Thoracic aorta (tissue), 2 donors: ENCODE results near the gene YBX2. TPM values are rescaled to one million over a fixed set of nuclear protein-coding genes. Genes with fewer than 3 reads are reported as not detected.
A peak's percentile ranks its signal among the peaks of the same experiment; 100 is the strongest.
"Not testable (repeated sequence)": the region's sequence is repeated elsewhere in the genome, so short reads cannot be mapped to it uniquely, and the experiment has no call there.

ENCODE experiments used
- ATAC-seq: fragments of 150-250 bp; one replicate; pipeline ENCODE4 v1.8.0; 2017; ENCODE audit warnings: low read depth; ENCODE audit not compliant: insufficient number of reproducible peaks, low FRiP score
- DNase-seq: peaks from one replicate; pipeline ENCODE4 v3.0.0-alpha.2; 2020; ENCODE audit warnings: low spot score
- H3K27ac ChIP-seq, 2 donors: fragments of 200-600 bp; sonication (generic); 1 replicate in 1 of 2; 2 replicates in 1 of 2; pipeline ENCODE4 v1.5.1; 2016; ENCODE audit warnings: mild to moderate bottlenecking in 2 of 2, moderate library complexity in 2 of 2
- H3K27me3 ChIP-seq: fragments of 200-600 bp; sonication (generic); replicated peaks from 2 replicates; pipeline ENCODE4 v1.6.0; 2016; ENCODE audit warnings: mild to moderate bottlenecking; ENCODE audit not compliant: insufficient read depth
- H3K36me3 ChIP-seq: fragments of 200-600 bp; sonication (generic); one replicate; pipeline ENCODE4 v1.5.1; 2016
- H3K4me1 ChIP-seq, 2 donors: fragments of 200-600 bp; sonication (generic); 1 replicate in 1 of 2; 2 replicates in 1 of 2; pipeline versions ENCODE4 v1.5.1 to v1.6.0; 2016; ENCODE audit warnings: low read depth in 2 of 2, mild to moderate bottlenecking in 1 of 2; ENCODE audit not compliant: control insufficient read depth in 1 of 2
- H3K4me3 ChIP-seq: fragments of 200-600 bp; sonication (generic); 2 replicates; pipeline ENCODE4 v1.5.1; 2016; ENCODE audit warnings: mild to moderate bottlenecking
- H3K9me3 ChIP-seq: fragments of 200-600 bp; sonication (generic); 2 replicates; pipeline ENCODE4 v1.5.1; 2016
- total RNA-seq, 2 donors: library from RNA; depleted of rRNA; stranded (reverse); fragments of >200 nt; gene quantifications; one replicate each; pipeline versions ENCODE4 v1.1.0 to v1.2.3, GENCODE V29; 2016
- TF ChIP-seq, protein P1 (sequence below): fragments of 200-600 bp; sonication (generic); IDR thresholded peaks from one replicate; pipeline ENCODE4 v1.5.1; 2019; ENCODE audit warnings: antibody characterized with exemption

YBX2 gene
- total RNA-seq, 2 donors from 2014 or later = not detected

DNA sequence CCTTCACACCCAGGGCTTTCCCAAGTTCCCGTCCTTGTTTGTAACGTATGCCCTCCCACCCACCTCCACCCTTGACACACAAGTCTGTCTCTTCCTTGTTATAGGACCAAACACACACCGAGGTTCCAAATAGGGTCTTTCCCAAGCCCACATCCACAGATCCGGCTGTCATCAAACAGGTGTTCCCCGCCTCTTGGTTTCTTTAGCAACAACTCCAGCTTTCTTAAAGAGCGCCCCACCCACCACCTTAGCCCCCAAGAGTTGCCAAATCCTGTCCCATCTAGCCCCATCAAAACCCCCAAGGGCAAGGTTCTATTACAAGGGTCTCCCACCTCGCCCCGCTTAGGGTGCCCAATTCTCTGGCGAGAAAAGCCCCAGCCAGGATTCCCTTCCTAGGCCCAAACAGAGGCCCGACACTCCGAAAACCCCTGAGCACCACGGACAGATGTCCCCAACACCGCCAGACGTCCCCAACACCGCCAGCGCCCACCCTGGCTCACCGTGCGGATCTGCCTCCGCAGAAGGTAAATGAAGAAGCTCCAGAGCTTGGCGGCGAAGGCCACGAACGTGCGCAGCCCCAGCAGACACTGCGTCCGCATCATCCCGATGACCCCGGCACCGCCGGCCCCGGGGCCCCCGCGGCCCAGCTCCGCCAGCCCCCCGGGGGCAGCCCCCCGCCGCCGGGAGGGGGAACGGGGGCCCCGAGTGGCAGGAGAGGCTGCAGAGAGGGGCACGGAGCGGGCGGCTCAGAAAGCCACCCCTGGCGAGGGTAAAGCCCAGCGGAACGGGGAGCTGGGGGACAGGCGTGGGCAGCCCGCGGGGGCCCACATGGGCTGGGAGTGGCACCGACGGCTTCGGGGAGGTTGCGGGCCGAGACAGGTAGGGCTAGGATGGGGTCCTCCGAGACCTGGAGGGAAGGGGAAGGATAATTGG is 43.5 kb downstream of the YBX2 start:
- ATAC-seq (no peak), DNase-seq (no peak)
- H3K4me3 ChIP-seq = peak overlapping the region; percentile 98
- no peaks in the 10 kb centered on the region for H3K9me3 ChIP-seq
- peak overlapping the region; percentile 99 for H3K27ac ChIP-seq
- TF ChIP-seq, protein P1, sequence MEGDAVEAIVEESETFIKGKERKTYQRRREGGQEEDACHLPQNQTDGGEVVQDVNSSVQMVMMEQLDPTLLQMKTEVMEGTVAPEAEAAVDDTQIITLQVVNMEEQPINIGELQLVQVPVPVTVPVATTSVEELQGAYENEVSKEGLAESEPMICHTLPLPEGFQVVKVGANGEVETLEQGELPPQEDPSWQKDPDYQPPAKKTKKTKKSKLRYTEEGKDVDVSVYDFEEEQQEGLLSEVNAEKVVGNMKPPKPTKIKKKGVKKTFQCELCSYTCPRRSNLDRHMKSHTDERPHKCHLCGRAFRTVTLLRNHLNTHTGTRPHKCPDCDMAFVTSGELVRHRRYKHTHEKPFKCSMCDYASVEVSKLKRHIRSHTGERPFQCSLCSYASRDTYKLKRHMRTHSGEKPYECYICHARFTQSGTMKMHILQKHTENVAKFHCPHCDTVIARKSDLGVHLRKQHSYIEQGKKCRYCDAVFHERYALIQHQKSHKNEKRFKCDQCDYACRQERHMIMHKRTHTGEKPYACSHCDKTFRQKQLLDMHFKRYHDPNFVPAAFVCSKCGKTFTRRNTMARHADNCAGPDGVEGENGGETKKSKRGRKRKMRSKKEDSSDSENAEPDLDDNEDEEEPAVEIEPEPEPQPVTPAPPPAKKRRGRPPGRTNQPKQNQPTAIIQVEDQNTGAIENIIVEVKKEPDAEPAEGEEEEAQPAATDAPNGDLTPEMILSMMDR = no peak
- H3K36me3 ChIP-seq = peaks cover 18% of the 10 kb centered on the region
- H3K4me1 ChIP-seq = peaks cover 18 to 36% of the 10 kb centered on the region in 2 donors
- no peaks in the 10 kb centered on the region for H3K27me3 ChIP-seq

DNA sequence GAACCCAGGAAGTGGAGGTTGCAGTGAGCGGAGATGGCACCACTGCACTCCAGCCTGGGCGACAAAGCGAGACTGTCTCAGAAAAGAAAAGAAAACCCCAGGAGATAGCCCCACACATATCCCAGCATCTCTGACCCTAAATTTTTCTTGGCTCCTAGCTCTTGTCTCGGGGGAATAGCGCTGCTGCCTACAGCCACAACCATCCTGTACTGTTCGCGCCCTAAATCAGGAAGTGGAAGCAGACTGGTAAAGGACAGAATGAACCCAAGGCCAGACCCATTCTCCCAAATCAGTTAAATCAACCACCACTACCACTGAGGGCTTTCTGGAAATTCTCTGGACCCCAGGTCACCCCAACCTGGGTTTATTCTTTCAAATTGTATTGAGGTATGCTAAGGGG is 44.6 kb downstream of the YBX2 start:
- Histone ChIP-seq H3K4me1 (peaks cover 18 to 36% of the 10 kb centered on the region in 2 donors), H3K9me3 (no peaks in the 10 kb centered on the region), H3K27me3 (no peaks in the 10 kb centered on the region), H3K27ac (no peak overlapping the region), H3K36me3 (peaks cover 16% of the 10 kb centered on the region), H3K4me3 (peak overlapping the region; percentile 98)
- DNase-seq (no peak), ATAC-seq (no peak)
- TF ChIP-seq, protein P1 = no peak

DNA sequence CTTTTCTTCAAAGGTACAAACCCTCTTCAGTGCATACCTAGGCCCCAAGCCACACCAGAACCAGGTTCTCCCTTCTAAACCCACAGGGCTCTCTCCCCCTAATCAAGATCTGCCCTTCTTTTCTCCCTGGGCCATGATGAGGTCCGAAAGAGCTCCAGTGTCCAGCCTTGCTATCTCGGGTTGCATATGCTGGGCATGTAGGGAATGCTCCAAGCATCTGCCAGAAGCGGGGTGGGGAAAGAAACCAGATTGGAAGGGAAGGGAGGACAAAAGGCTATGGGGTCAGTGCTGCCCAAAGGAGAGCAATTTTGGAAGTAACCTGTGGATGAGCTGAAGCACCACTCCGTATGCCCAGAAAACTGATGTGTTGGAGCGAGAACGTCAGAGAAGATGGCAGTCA is 45.2 kb downstream of the YBX2 start:
- Histone ChIP-seq H3K9me3 (no peaks in the 10 kb centered on the region), H3K4me1 (peaks cover 18 to 36% of the 10 kb centered on the region in 2 donors), H3K27me3 (no peaks in the 10 kb centered on the region), H3K4me3 (no peak overlapping the region), H3K36me3 (peaks cover 17% of the 10 kb centered on the region), H3K27ac (no peak overlapping the region)
- DNase-seq (no peak), ATAC-seq (no peak)
- TF ChIP-seq, protein P1 = no peak

DNA sequence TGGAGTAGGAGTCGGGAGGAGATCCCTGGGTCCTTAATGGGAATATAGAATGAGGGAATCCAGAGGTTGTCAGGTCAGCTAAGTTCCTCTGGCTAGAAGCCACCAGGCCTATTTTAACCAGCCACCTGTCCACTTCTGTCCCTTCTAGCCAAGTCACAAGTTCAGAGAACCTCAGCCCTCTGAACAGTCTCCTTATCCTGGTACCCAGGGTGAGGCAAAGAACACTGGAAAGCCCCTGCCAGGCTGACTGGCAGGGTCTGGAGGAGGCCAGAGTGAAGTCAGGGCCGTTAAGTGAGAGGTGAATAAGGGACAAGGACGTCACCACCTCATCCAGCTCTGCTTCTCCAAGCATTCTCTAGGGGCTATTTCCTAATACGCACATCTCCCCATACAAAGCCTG is 45.6 kb downstream of the YBX2 start:
- Histone ChIP-seq H3K4me3 (no peak overlapping the region), H3K27me3 (no peaks in the 10 kb centered on the region), H3K27ac (no peak overlapping the region), H3K9me3 (no peaks in the 10 kb centered on the region), H3K36me3 (peaks cover 22% of the 10 kb centered on the region), H3K4me1 (peaks cover 18 to 36% of the 10 kb centered on the region in 2 donors)
- no peak for ATAC-seq
- TF ChIP-seq, protein P1 = no peak
- no peak for DNase-seq

DNA sequence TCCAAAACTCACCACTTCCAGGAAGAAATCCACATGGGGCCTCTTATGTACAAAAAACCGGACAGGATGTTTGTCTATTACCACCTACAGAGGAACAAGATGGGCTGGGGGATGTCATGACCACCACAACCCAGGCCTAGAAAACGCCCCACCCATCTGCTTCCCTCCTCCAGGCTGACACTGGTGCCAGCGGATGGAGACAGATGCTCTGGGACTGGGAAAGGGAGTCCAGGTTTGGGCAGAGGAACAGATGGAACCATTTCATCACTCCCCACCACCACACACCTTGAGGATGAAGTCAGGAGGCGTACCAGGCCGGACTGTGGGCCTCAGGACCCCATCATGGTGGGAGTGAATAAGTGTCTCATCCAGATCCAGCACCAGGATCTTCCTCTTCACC is 47.7 kb downstream of the YBX2 start:
- Histone ChIP-seq H3K27me3 (no peaks in the 10 kb centered on the region), H3K9me3 (no peaks in the 10 kb centered on the region), H3K27ac (no peak overlapping the region), H3K4me3 (no peak overlapping the region), H3K4me1 (peaks cover 16 to 33% of the 10 kb centered on the region in 2 donors), H3K36me3 (peaks cover 23% of the 10 kb centered on the region)
- TF ChIP-seq, protein P1 = no peak
- no peak for DNase-seq
- no peak for ATAC-seq

DNA sequence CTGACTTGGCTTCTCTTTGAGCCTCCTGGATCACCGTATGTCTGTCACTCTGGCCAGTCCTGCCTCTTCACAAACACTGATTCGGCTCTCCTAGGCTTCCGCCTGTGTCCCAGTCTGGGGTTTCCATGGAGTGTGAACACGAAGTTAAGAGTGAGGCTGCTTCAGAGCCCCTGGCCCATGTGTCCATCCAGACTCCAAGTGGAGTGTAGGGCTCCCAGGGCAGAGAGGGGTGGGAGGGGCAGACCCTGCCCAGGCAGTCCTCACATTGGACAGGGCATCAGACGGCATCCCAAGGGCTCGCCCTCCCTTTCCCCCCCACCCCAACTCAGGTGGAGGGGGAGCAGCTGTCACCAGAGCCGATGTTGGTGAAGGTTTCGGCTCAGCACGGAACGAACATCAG is 50.6 kb downstream of the YBX2 start:
- Histone ChIP-seq H3K36me3 (peaks cover 28% of the 10 kb centered on the region), H3K4me1 (peaks cover 18 to 30% of the 10 kb centered on the region in 2 donors), H3K4me3 (peak overlapping the region; percentile 92), H3K27ac (peak overlapping the region; percentile 95 to 97)
- H3K27me3 ChIP-seq, DNase-seq, H3K9me3 ChIP-seq, ATAC-seq: not testable (repeated sequence)
